ENCODE results near the gene HPX. TPM values are rescaled to one million over a fixed set of nuclear protein-coding genes. Genes with fewer than 3 reads are reported as not detected.

Gene HPX
- total and polyA plus RNA-seq, 2 of the 13 experiments (the other 11 are each of a cell fraction or from before 2014, with no cell fraction given) = 9.2 to 57.4 TPM

- TF ChIP-seq ZBTB44 (CRISPR knock-in tag; IDR thresholded peaks at IDR 0.05) = peak; percentile 33; the same call in 1 of the 2 replicates
- peak; percentile 88 for TF ChIP-seq ZBTB40 (IDR thresholded peaks at IDR 0.05)
- peak; percentile 52 for TF ChIP-seq ZBTB40 (CRISPR knock-in tag; IDR thresholded peaks at IDR 0.05)
- no peak for TF ChIP-seq SNRNP70 (IDR thresholded peaks at IDR 0.05; ENCODE audit: low read depth, low read length)
- peak; percentile 85; the same call in 1 of the 2 replicates for TF ChIP-seq SMAD1 (CRISPR knock-in tag; IDR thresholded peaks at IDR 0.05; ENCODE audit: borderline replicate concordance, low read depth)
- no peak for TF ChIP-seq ZNF251 (CRISPR knock-in tag; IDR thresholded peaks at IDR 0.05)
- TF ChIP-seq ZNF232 (CRISPR knock-in tag; IDR thresholded peaks at IDR 0.05; ENCODE audit: borderline replicate concordance) = no peak
- TF ChIP-seq ZBED4 (CRISPR knock-in tag; IDR thresholded peaks at IDR 0.05; ENCODE audit: borderline replicate concordance) = no peak
- TF ChIP-seq ZNF710 (CRISPR knock-in tag; IDR thresholded peaks at IDR 0.05; ENCODE audit: borderline replicate concordance) = 0 out of 2 replicates have a peak, but pooled peaks have one; percentile 35
- TF ChIP-seq ZNF629 (CRISPR knock-in tag; conservative IDR thresholded peaks at IDR 0.05) = no peak
Measured at GRCh38 chr11:6481012-6481923, 40.5 kb upstream of the HPX start, which contains the start of the genes ARFIP2 and TIMM10B (continued).

Measured in HepG2 (cell line).